ENCODE results near the gene S100A13.

S100A13 gene

GRCh38 chr1:153667439-153667838 is 40.1 kb upstream of the S100A13 start:
- TF ChIP-seq ISL1 (CRISPR knock-in tag; IDR thresholded peaks at IDR 0.05) (no peak), OSR1 (CRISPR knock-in tag; IDR thresholded peaks at IDR 0.05) (no peak), ZFP30 (CRISPR knock-in tag; IDR thresholded peaks at IDR 0.05) (no peak), RARB (CRISPR knock-in tag; IDR thresholded peaks at IDR 0.05) (no peak), ARNTL (CRISPR knock-in tag; IDR thresholded peaks at IDR 0.05; ENCODE audit: borderline replicate concordance, low read depth) (no peak), GLIS3 (CRISPR knock-in tag; IDR thresholded peaks at IDR 0.05) (no peak), ZNF70 (CRISPR knock-in tag; IDR thresholded peaks at IDR 0.05) (no peak), ZNF8 (CRISPR knock-in tag; IDR thresholded peaks at IDR 0.05) (no peak), SNAI2 (CRISPR knock-in tag; IDR thresholded peaks at IDR 0.05) (no peak), TSHZ2 (CRISPR knock-in tag; IDR thresholded peaks at IDR 0.05) (no peak), ESRRG (CRISPR knock-in tag; IDR thresholded peaks at IDR 0.05) (no peak), ZNF565 (CRISPR knock-in tag; conservative IDR thresholded peaks at IDR 0.05; ENCODE audit: low read depth) (no peak), ZC3H10 (CRISPR knock-in tag; IDR thresholded peaks at IDR 0.05) (no peak), BACH2 (CRISPR knock-in tag; IDR thresholded peaks at IDR 0.05; ENCODE audit: borderline replicate concordance) (no peak), TOX (CRISPR knock-in tag; IDR thresholded peaks at IDR 0.05; ENCODE audit: borderline replicate concordance) (no peak)
- TF ChIP-seq, protein P1, sequence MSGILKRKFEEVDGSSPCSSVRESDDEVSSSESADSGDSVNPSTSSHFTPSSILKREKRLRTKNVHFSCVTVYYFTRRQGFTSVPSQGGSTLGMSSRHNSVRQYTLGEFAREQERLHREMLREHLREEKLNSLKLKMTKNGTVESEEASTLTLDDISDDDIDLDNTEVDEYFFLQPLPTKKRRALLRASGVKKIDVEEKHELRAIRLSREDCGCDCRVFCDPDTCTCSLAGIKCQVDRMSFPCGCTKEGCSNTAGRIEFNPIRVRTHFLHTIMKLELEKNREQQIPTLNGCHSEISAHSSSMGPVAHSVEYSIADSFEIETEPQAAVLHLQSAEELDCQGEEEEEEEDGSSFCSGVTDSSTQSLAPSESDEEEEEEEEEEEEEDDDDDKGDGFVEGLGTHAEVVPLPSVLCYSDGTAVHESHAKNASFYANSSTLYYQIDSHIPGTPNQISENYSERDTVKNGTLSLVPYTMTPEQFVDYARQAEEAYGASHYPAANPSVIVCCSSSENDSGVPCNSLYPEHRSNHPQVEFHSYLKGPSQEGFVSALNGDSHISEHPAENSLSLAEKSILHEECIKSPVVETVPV (CRISPR knock-in tag; IDR thresholded peaks at IDR 0.05): no peak
- no peak for ATAC-seq

- no peak for TF ChIP-seq TSHZ2 (CRISPR knock-in tag; IDR thresholded peaks at IDR 0.05)
- TF ChIP-seq GLIS3 (CRISPR knock-in tag; IDR thresholded peaks at IDR 0.05): no peak
- no peak for TF ChIP-seq ZC3H10 (CRISPR knock-in tag; IDR thresholded peaks at IDR 0.05)
- no peak for TF ChIP-seq SNAI2 (CRISPR knock-in tag; IDR thresholded peaks at IDR 0.05)
- TF ChIP-seq, protein P2, sequence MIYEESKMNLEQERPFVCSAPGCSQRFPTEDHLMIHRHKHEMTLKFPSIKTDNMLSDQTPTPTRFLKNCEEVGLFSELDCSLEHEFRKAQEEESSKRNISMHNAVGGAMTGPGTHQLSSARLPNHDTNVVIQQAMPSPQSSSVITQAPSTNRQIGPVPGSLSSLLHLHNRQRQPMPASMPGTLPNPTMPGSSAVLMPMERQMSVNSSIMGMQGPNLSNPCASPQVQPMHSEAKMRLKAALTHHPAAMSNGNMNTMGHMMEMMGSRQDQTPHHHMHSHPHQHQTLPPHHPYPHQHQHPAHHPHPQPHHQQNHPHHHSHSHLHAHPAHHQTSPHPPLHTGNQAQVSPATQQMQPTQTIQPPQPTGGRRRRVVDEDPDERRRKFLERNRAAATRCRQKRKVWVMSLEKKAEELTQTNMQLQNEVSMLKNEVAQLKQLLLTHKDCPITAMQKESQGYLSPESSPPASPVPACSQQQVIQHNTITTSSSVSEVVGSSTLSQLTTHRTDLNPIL (CRISPR knock-in tag; IDR thresholded peaks at IDR 0.05; ENCODE audit: low read depth): no peak
- TF ChIP-seq ISL1 (CRISPR knock-in tag; IDR thresholded peaks at IDR 0.05): no peak
- no peak for TF ChIP-seq RARB (CRISPR knock-in tag; IDR thresholded peaks at IDR 0.05)
- no peak for TF ChIP-seq PPARA (CRISPR knock-in tag; IDR thresholded peaks at IDR 0.05; ENCODE audit: borderline replicate concordance)
- TF ChIP-seq, protein P1 (CRISPR knock-in tag; IDR thresholded peaks at IDR 0.05): no peak
- TF ChIP-seq ZNF565 (CRISPR knock-in tag; conservative IDR thresholded peaks at IDR 0.05; ENCODE audit: low read depth): no peak
- no peak for TF ChIP-seq ZFP3 (CRISPR knock-in tag; IDR thresholded peaks at IDR 0.05)
- no peak for TF ChIP-seq CSDC2 (CRISPR knock-in tag; IDR thresholded peaks at IDR 0.05)
- TF ChIP-seq BACH2 (CRISPR knock-in tag; IDR thresholded peaks at IDR 0.05; ENCODE audit: borderline replicate concordance): no peak
- TF ChIP-seq PATZ1 (CRISPR knock-in tag; IDR thresholded peaks at IDR 0.05; ENCODE audit: borderline replicate concordance): no peak
- no peak for TF ChIP-seq ZNF70 (CRISPR knock-in tag; IDR thresholded peaks at IDR 0.05)
- no peak for TF ChIP-seq TCF4 (CRISPR knock-in tag; IDR thresholded peaks at IDR 0.05; ENCODE audit: borderline replicate concordance)
- no peak for ATAC-seq
These were observed 35.9 kb upstream of the S100A13 start for GRCh38 chr1:153663211-153663610.
